ENCODE results near the gene C2orf49.

DNA sequence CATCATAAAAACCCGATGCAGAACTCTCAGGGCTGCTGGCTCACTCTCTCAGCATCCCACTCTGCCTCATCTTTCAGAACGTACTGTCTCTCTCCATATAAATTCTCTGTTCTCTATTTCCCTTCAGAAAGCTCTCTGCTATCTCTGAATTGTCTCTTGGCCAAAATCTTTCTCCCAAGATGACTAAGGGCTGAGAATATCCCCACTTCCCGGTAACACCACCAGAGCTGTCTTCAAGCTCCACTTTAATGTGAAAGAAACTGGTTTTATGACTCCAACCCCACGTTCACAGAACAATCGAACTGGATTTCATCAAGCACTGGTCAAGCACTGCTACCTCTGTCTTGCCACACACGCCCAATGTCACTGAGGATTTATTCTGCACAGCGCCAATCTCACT is 30.2 kb upstream of the C2orf49 start:
- TF ChIP-seq, protein P1, sequence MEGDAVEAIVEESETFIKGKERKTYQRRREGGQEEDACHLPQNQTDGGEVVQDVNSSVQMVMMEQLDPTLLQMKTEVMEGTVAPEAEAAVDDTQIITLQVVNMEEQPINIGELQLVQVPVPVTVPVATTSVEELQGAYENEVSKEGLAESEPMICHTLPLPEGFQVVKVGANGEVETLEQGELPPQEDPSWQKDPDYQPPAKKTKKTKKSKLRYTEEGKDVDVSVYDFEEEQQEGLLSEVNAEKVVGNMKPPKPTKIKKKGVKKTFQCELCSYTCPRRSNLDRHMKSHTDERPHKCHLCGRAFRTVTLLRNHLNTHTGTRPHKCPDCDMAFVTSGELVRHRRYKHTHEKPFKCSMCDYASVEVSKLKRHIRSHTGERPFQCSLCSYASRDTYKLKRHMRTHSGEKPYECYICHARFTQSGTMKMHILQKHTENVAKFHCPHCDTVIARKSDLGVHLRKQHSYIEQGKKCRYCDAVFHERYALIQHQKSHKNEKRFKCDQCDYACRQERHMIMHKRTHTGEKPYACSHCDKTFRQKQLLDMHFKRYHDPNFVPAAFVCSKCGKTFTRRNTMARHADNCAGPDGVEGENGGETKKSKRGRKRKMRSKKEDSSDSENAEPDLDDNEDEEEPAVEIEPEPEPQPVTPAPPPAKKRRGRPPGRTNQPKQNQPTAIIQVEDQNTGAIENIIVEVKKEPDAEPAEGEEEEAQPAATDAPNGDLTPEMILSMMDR (IDR thresholded peaks at IDR 0.05): no peak
- TF ChIP-seq EP300 (IDR thresholded peaks at IDR 0.05): no peak
- no peak for TF ChIP-seq POLR2A (IDR thresholded peaks at IDR 0.05)
